Measurements from ENCODE around the gene SLC7A9.

- TF ChIP-seq, protein P1, sequence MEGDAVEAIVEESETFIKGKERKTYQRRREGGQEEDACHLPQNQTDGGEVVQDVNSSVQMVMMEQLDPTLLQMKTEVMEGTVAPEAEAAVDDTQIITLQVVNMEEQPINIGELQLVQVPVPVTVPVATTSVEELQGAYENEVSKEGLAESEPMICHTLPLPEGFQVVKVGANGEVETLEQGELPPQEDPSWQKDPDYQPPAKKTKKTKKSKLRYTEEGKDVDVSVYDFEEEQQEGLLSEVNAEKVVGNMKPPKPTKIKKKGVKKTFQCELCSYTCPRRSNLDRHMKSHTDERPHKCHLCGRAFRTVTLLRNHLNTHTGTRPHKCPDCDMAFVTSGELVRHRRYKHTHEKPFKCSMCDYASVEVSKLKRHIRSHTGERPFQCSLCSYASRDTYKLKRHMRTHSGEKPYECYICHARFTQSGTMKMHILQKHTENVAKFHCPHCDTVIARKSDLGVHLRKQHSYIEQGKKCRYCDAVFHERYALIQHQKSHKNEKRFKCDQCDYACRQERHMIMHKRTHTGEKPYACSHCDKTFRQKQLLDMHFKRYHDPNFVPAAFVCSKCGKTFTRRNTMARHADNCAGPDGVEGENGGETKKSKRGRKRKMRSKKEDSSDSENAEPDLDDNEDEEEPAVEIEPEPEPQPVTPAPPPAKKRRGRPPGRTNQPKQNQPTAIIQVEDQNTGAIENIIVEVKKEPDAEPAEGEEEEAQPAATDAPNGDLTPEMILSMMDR (IDR thresholded peaks at IDR 0.05; ENCODE audit: poor library complexity, severe bottlenecking): no peak
- TF ChIP-seq POLR2AphosphoS5 (IDR thresholded peaks at IDR 0.05): no peak
- TF ChIP-seq RAD21 (conservative IDR thresholded peaks at IDR 0.05): no peak
- TF ChIP-seq EP300 (conservative IDR thresholded peaks at IDR 0.05; ENCODE audit: poor library complexity, severe bottlenecking): no peak
- no peak for TF ChIP-seq EZH2 (IDR thresholded peaks at IDR 0.05; ENCODE audit: borderline replicate concordance, insufficient read depth, low read length, poor library complexity, severe bottlenecking)
- TF ChIP-seq REST (IDR thresholded peaks at IDR 0.05; ENCODE audit: borderline replicate concordance): no peak
- TF ChIP-seq TAF1 (IDR thresholded peaks at IDR 0.05; ENCODE audit: low read depth): no peak
- no peak for TF ChIP-seq SMC3 (conservative IDR thresholded peaks at IDR 0.05; ENCODE audit: poor library complexity)
These were observed 19.8 kb upstream of the SLC7A9 start for GRCh38 chr19:32889137-32889934.

Measured in neural cell (in vitro differentiated cells).